Endothelial cell of umbilical vein (primary cell): Measurements from ENCODE around the gene COL18A1. TPM values are rescaled to one million over a fixed set of nuclear protein-coding genes. Genes with fewer than 3 reads are reported as not detected.

ENCODE experiments used
- BruUV-seq: library from RNA; stranded (reverse); fragments of 400-500 nt; replicated peaks from 2 replicates; lab custom pipeline; 2021; lab: Mats Ljungman, UMichigan
- CTCF ChIA-PET: fragments of 300-600, 350-600 bp; sonication (Branson Sonifier 250); formaldehyde crosslinking; loops from one replicate; lab custom pipeline; 2021; ENCODE audit warnings: antibody characterized with exemption, inconsistent platforms; lab: Charles Lee
- POLR2A ChIA-PET: fragments of 300-600, 350-600 bp; sonication (Branson Sonifier 250); formaldehyde crosslinking; loops from one replicate; lab custom pipeline; 2021; ENCODE audit warnings: antibody characterized with exemption, inconsistent platforms; lab: Charles Lee
- DNase-seq: peaks from one replicate; pipeline ENCODE4 v3.0.0-alpha.2; 2011; ENCODE audit warnings: low read depth, low spot score
- FAIRE-seq: peaks from 2 replicates; lab custom pipeline; 2011; peaks lifted over from hg19 to GRCh38; lab: Jason Lieb, UNC
- H2AFZ ChIP-seq: 2 replicates; pipeline ENCODE4 v1.6.0; 2012; ENCODE audit warnings: low read depth, low read length, control low read depth, inconsistent platforms
- H3K27ac ChIP-seq: 2 replicates; pipeline ENCODE4 v1.5.1; 2011; ENCODE audit warnings: low read depth, mild to moderate bottlenecking, control low read depth, low read length, moderate library complexity; ENCODE audit not compliant: insufficient read depth
- H3K27me3 ChIP-seq, 2 experiments: 2 replicates each; pipeline versions ENCODE4 v1.6.0 to v1.6.1; 2011; ENCODE audit warnings: low read length in 2 of 2, mixed read lengths in 1 of 2; ENCODE audit not compliant: control insufficient read depth in 2 of 2, insufficient read depth in 2 of 2
- H3K36me3 ChIP-seq, 2 experiments: 2 replicates in 1 of 2; 3 replicates in 1 of 2; pipeline ENCODE4 v1.5.1; 2011; ENCODE audit warnings: low read length in 2 of 2, mild to moderate bottlenecking in 1 of 2, moderate library complexity in 1 of 2; ENCODE audit not compliant: control insufficient read depth in 2 of 2, insufficient read depth in 2 of 2; ENCODE audit errors: extremely low read depth in 1 of 2
- H3K4me1 ChIP-seq: 3 replicates; pipeline ENCODE4 v1.5.1; 2011; ENCODE audit warnings: mild to moderate bottlenecking, low read length; ENCODE audit not compliant: control insufficient read depth, insufficient read depth; ENCODE audit errors: extremely low read depth
- H3K4me2 ChIP-seq: 2 replicates; pipeline ENCODE4 v1.6.1; 2011; ENCODE audit warnings: low read length, control low read depth, mixed read lengths; ENCODE audit not compliant: insufficient read depth
- H3K4me3 ChIP-seq, 3 experiments: fragments of 200-600 bp in 1 of 3; sonication (generic), shearing (Covaris generic) in 1 of 3; replicated peaks in 1 of 3; 2 replicates each; pipeline ENCODE4 v1.5.1; 2011 to 2016; ENCODE audit warnings: control low read depth in 3 of 3, low read length in 3 of 3, mild to moderate bottlenecking in 2 of 3, inconsistent platforms in 1 of 3, low read depth in 1 of 3, moderate library complexity in 1 of 3; ENCODE audit not compliant: insufficient read depth in 1 of 3
- H3K79me2 ChIP-seq: 2 replicates; pipeline ENCODE4 v1.6.0; 2012; ENCODE audit warnings: low read length, inconsistent platforms; ENCODE audit not compliant: control insufficient read depth, insufficient read depth
- H3K9ac ChIP-seq: replicated peaks from 2 replicates; pipeline ENCODE3; 2011; ENCODE audit warnings: low read length, control low read depth; ENCODE audit not compliant: insufficient read depth; ENCODE audit errors: extremely low read depth
- H3K9me1 ChIP-seq: replicated peaks from 3 replicates; pipeline ENCODE4 v1.6.0; 2011; ENCODE audit warnings: mild to moderate bottlenecking, low read length; ENCODE audit not compliant: control insufficient read depth, insufficient read depth; ENCODE audit errors: extremely low read depth
- H3K9me3 ChIP-seq: replicated peaks from 2 replicates; pipeline ENCODE4 v1.5.1; 2012; ENCODE audit warnings: low read length, inconsistent platforms; ENCODE audit not compliant: control insufficient read depth, insufficient read depth
- H4K20me1 ChIP-seq: replicated peaks from 2 replicates; pipeline ENCODE3; 2011; ENCODE audit warnings: mild to moderate bottlenecking, low read length; ENCODE audit not compliant: control insufficient read depth, insufficient read depth; ENCODE audit errors: extremely low read depth
- CTCF ChIP-seq, 2 donors: IDR thresholded peaks; 1 replicate in 1 of 2; 2 replicates in 1 of 2; pipeline ENCODE4 v1.5.1; 2011; ENCODE audit warnings: low read length in 2 of 2, mild to moderate bottlenecking in 2 of 2, moderate library complexity in 2 of 2, control low read depth in 1 of 2, inconsistent platforms in 1 of 2, low read depth in 1 of 2; ENCODE audit not compliant: insufficient read depth in 1 of 2; ENCODE audit errors: extremely low read depth in 1 of 2
- EZH2 ChIP-seq: IDR thresholded peaks from 2 replicates; pipeline ENCODE4 v1.6.1; 2012; ENCODE audit warnings: borderline replicate concordance, low read depth, mild to moderate bottlenecking, moderate library complexity, low read length, inconsistent platforms; ENCODE audit not compliant: severe bottlenecking
- FOS ChIP-seq: IDR thresholded peaks from 2 replicates; pipeline ENCODE4 v1.6.1; 2011; ENCODE audit warnings: mild to moderate bottlenecking, low read length, moderate library complexity, borderline replicate concordance; ENCODE audit not compliant: insufficient read depth
- GATA2 ChIP-seq: IDR thresholded peaks from 2 replicates; pipeline ENCODE4 v1.7.0; 2011; ENCODE audit warnings: low read depth, mild to moderate bottlenecking, moderate library complexity, mixed read lengths, low read length; ENCODE audit not compliant: insufficient read length, insufficient read depth
- JUN ChIP-seq: IDR thresholded peaks from 2 replicates; pipeline ENCODE4 v1.6.1; 2011; ENCODE audit warnings: borderline replicate concordance, low read depth; ENCODE audit not compliant: insufficient read length, insufficient read depth
- MAX ChIP-seq: IDR thresholded peaks from 2 replicates; pipeline ENCODE4 v1.6.1; 2011; ENCODE audit not compliant: insufficient read depth, insufficient read length
- MYC ChIP-seq: IDR thresholded peaks from one replicate; pipeline ENCODE4 v1.6.1; 2011; ENCODE audit warnings: mild to moderate bottlenecking, low read depth, low read length
- POLR2A ChIP-seq: IDR thresholded peaks from 2 replicates; pipeline ENCODE4 v1.6.1; 2012; ENCODE audit warnings: low read depth, mild to moderate bottlenecking, control low read depth, low read length
- POLR2AphosphoS5 ChIP-seq: IDR thresholded peaks from 2 replicates; pipeline ENCODE4 v1.6.1; 2012; ENCODE audit warnings: low read depth, mild to moderate bottlenecking, control low read depth, low read length, moderate library complexity; ENCODE audit not compliant: insufficient read depth
- dilution Hi-C: fragments of 300-500 bp; cut with MboI; formaldehyde crosslinking; loops from one replicate; pipeline ENCODE4 v1.15.0; 2019; ENCODE audit warnings: low sequenced_read_pairs; ENCODE audit not compliant: extremely low pct_ligation_motif_present
- intact Hi-C: fragments of 100-400 bp; cut with micrococcal nuclease; formaldehyde crosslinking; loops from one replicate; pipeline ENCODE4 v1.10.0; 2022
- polyA plus RNA-seq, 4 experiments: library from polyadenylated mRNA; depleted of rRNA in 3 of 4; stranded (reverse) in 3 of 4; unstranded in 1 of 4; fragments of >200 nt; gene quantifications; 2 replicates each; pipeline versions ENCODE4 v1.2.1 to v1.2.3, GENCODE V29; 2011 to 2012; ENCODE audit warnings: missing spikeins in 1 of 4
- total RNA-seq: library from RNA; stranded (reverse); gene quantifications from 2 replicates; pipeline ENCODE4 v1.2.3, GENCODE V29; 2021

COL18A1 gene
- total and polyA plus RNA-seq, 2 donors (not counting 3 experiments of a cell fraction or from before 2014, with no cell fraction given), result 198 to 252 TPM

- no TSS peak for BruUV-seq
- H3K9ac ChIP-seq, result no peak overlapping the region
- FAIRE-seq (no peak), DNase-seq (no peak)
- H3K4me2 ChIP-seq, result no peak overlapping the region
- H3K4me3 ChIP-seq, result no peak overlapping the region
- H3K79me2 ChIP-seq, result peaks cover 70% of the 10 kb centered on the region
- H3K27ac ChIP-seq, result peak overlapping the region; percentile 82
- intact Hi-C loops (loop anchor here (1.0 to 2.0 kb wide), 7 partner anchors 35 to 300 kb away; partner anchors contain the start of gene COL18A1), dilution Hi-C loops (no loop called here)
- CTCF ChIA-PET, result interaction anchor here (0.7 to 2.7 kb wide), 13 partner anchors 21 to 302 kb away, joined by 3 to 34 read pairs (median 5); partner anchors contain the start of gene POFUT2
- H3K9me3 ChIP-seq, result no peaks in the 10 kb centered on the region
- peaks cover 15% of the 10 kb centered on the region for H3K4me1 ChIP-seq
- H3K36me3 ChIP-seq, result no peaks in the 10 kb centered on the region
- POLR2A ChIA-PET, result no interaction called here
- no peaks in the 10 kb centered on the region for H4K20me1 ChIP-seq
- no peak overlapping the region for H2AFZ ChIP-seq
- no peaks in the 10 kb centered on the region for H3K9me1 ChIP-seq
- TF ChIP-seq JUN, result no peak
- no peak for TF ChIP-seq FOS
- no peak for TF ChIP-seq GATA2
- H3K27me3 ChIP-seq, result no peaks in the 10 kb centered on the region
Measured at GRCh38 chr21:45439901-45440461, 35.0 kb downstream of the COL18A1 start.

- intact Hi-C loops, result no loop called here
- Histone ChIP-seq H3K4me3 (no peak overlapping the region), H4K20me1 (no peaks in the 10 kb centered on the region), H3K36me3 (no peaks in the 10 kb centered on the region), H3K79me2 (peaks cover 72% of the 10 kb centered on the region), H3K9me3 (no peaks in the 10 kb centered on the region), H3K27me3 (no peaks in the 10 kb centered on the region), H3K9me1 (no peaks in the 10 kb centered on the region), H3K27ac (no peak overlapping the region), H3K4me2 (no peak overlapping the region), H3K9ac (no peak overlapping the region), H3K4me1 (peaks cover 15% of the 10 kb centered on the region), H2AFZ (no peak overlapping the region)
- no TSS peak for BruUV-seq
- FAIRE-seq (no peak), DNase-seq (no peak)
- TF ChIP-seq JUN (no peak), EZH2 (no peak), MAX (no peak), FOS (no peak), POLR2A (no peak), GATA2 (no peak), POLR2AphosphoS5 (no peak), CTCF (IDR thresholded peaks at IDR 0.05; ENCODE audit: extremely low read depth in 1 of 2, insufficient read depth in 1 of 2, low read depth in 1 of 2, low read length in 2 of 2) (no peak), MYC (no peak)
- CTCF ChIA-PET, result interaction anchor here (0.7 to 2.7 kb wide), 9 partner anchors 20 to 302 kb away, joined by 3 to 34 read pairs (median 5); no protein-coding TSS in a partner anchor
- POLR2A ChIA-PET, result no interaction called here
- dilution Hi-C loops, result no loop called here
Measured at GRCh38 chr21:45440736-45441350, 35.9 kb downstream of the COL18A1 start.
